ENCODE measurements around the gene INSRR.

INSRR gene

GRCh38 chr1:156905176-156905575 lies 46.3 kb upstream of the INSRR start:
- no peak overlapping the region for H2AFZ ChIP-seq (ENCODE audit: low read depth, low read length, severe bottlenecking)

GRCh38 chr1:156904187-156904959 lies 45.5 kb upstream of the INSRR start:
- H3K36me3 ChIP-seq (ENCODE audit: low read length): no peaks in the 10 kb centered on the region
- no peaks in the 10 kb centered on the region for H3K79me2 ChIP-seq (ENCODE audit: insufficient read depth, low read length)
- H3K4me3 ChIP-seq (ENCODE audit: insufficient read depth, low read length, poor library complexity, severe bottlenecking): no peak overlapping the region
- H3F3A ChIP-seq (ENCODE audit: insufficient read depth): no peaks in the 10 kb centered on the region
- H2AFZ ChIP-seq (ENCODE audit: low read depth, low read length, severe bottlenecking): no peak overlapping the region
- H3K9ac ChIP-seq (ENCODE audit: low read length): no peak overlapping the region
- H3K9me3 ChIP-seq (ENCODE audit: insufficient read depth, low read length): no peaks in the 10 kb centered on the region
- H3K9me2 ChIP-seq (replicated peaks; ENCODE audit: insufficient read depth, low read length): no peaks in the 10 kb centered on the region
- no peak for TF ChIP-seq CTCF (IDR thresholded peaks at IDR 0.05; ENCODE audit: insufficient read depth, low read length, poor library complexity, severe bottlenecking)
- TF ChIP-seq EZH2phosphoT487 (conservative IDR thresholded peaks at IDR 0.05; ENCODE audit: low read length): no peak
- H4K20me1 ChIP-seq (ENCODE audit: low read depth, low read length): no peaks in the 10 kb centered on the region
- H3K27ac ChIP-seq (ENCODE audit: low read depth, low read length): no peak overlapping the region
- no peak overlapping the region for H3K4me2 ChIP-seq (ENCODE audit: low read depth, low read length, poor library complexity, severe bottlenecking)
- no peaks in the 10 kb centered on the region for H3K27me3 ChIP-seq (ENCODE audit: low read length)

More at GRCh38 chr1:156905176-156905575, 46.3 kb upstream of the INSRR start:
- TF ChIP-seq CTCF (IDR thresholded peaks at IDR 0.05; ENCODE audit: insufficient read depth, low read length, poor library complexity, severe bottlenecking) (no peak), EZH2phosphoT487 (conservative IDR thresholded peaks at IDR 0.05; ENCODE audit: low read length) (no peak)
- Histone ChIP-seq H3K27ac (ENCODE audit: low read depth, low read length) (no peak overlapping the region), H4K20me1 (ENCODE audit: low read depth, low read length) (no peaks in the 10 kb centered on the region), H3K4me2 (ENCODE audit: low read depth, low read length, poor library complexity, severe bottlenecking) (no peak overlapping the region), H3K36me3 (ENCODE audit: low read length) (no peaks in the 10 kb centered on the region), H3K79me2 (ENCODE audit: insufficient read depth, low read length) (no peaks in the 10 kb centered on the region), H3F3A (ENCODE audit: insufficient read depth) (no peaks in the 10 kb centered on the region), H3K9me2 (replicated peaks; ENCODE audit: insufficient read depth, low read length) (no peaks in the 10 kb centered on the region), H3K27me3 (ENCODE audit: low read length) (no peaks in the 10 kb centered on the region), H3K9me3 (ENCODE audit: insufficient read depth, low read length) (no peaks in the 10 kb centered on the region), H3K9ac (ENCODE audit: low read length) (no peak overlapping the region), H3K4me3 (ENCODE audit: insufficient read depth, low read length, poor library complexity, severe bottlenecking) (no peak overlapping the region)

DNA sequence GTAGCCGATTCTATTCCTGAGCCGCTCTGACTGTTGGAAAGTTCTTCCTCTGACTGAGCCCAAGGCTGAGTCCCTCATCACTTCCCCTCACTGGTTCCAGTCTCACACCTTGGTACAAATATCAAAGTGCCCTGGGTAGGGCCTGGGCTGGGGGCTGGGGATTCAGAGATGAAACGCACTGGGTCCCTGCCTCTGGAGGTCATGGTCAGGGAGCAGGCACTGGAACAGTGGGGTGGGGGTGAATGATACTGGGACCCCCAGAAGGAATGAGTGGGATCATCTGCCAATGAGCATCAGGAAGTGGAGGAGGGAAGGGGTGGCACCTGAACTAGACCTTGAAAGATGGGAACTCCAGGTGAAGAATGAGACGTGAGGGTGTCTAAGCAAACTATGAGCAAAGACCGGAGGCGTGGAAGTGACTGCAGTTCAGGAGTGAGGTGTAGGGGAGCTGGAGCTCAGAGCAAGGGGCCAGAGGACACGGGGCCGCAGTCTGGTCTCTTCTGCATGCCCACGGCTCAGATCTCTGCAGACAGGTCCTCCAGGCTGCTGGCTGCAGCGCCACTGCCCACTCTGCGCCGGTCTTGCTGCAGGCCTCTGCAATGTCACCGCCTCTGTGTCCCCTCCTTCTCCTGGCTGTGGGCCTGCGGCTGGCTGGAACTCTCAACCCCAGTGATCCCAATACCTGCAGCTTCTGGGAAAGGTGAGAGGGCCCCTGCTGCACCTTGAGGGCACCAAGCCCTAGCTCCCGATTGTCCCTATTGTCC lies 44.6 kb upstream of the INSRR start:
- no peaks in the 10 kb centered on the region for H3K79me2 ChIP-seq (ENCODE audit: insufficient read depth, low read length)
- no peak overlapping the region for H3K27ac ChIP-seq (ENCODE audit: low read depth, low read length)

More for the DNA sequence above, 44.6 kb upstream of the INSRR start:
- H3K9ac ChIP-seq (ENCODE audit: low read length): no peak overlapping the region
- no peak overlapping the region for H3K4me3 ChIP-seq (ENCODE audit: insufficient read depth, low read length, poor library complexity, severe bottlenecking)
- no peaks in the 10 kb centered on the region for H3K9me3 ChIP-seq (ENCODE audit: insufficient read depth, low read length)
- no peaks in the 10 kb centered on the region for H3K27me3 ChIP-seq (ENCODE audit: low read length)
- H3K4me2 ChIP-seq (ENCODE audit: low read depth, low read length, poor library complexity, severe bottlenecking): no peak overlapping the region
- TF ChIP-seq EZH2phosphoT487 (conservative IDR thresholded peaks at IDR 0.05; ENCODE audit: low read length): no peak
- TF ChIP-seq CTCF (IDR thresholded peaks at IDR 0.05; ENCODE audit: insufficient read depth, low read length, poor library complexity, severe bottlenecking): no peak
- H3K9me2 ChIP-seq (replicated peaks; ENCODE audit: insufficient read depth, low read length): no peaks in the 10 kb centered on the region
- H4K20me1 ChIP-seq (ENCODE audit: low read depth, low read length): no peaks in the 10 kb centered on the region
- no peak overlapping the region for H2AFZ ChIP-seq (ENCODE audit: low read depth, low read length, severe bottlenecking)
- no peaks in the 10 kb centered on the region for H3F3A ChIP-seq (ENCODE audit: insufficient read depth)
- no peaks in the 10 kb centered on the region for H3K36me3 ChIP-seq (ENCODE audit: low read length)
